Stimulated activated CD8-positive, alpha-beta memory T cell treated with anti-CD3 and anti-CD28 coated beads, Interleukin-7, amount 100 ng/mL, for 48 hours (primary cell): Measurements from ENCODE around the gene PAX3.

Experiments
- DNase-seq, 2 donors: peaks; one replicate each; pipeline ENCODE4 v3.0.0-alpha.2; 2020; ENCODE audit warnings: low read depth in 1 of 2; ENCODE audit errors: extremely low read depth in 1 of 2

PAX3 gene

GRCh38 chr2:222298311-222299150, at the start of gene PAX3:
Gene PAX3, minus strand, starts transcription at chr2:222298998. Its CDS starts 383 bp downstream, at chr2:222298615.
- DNase-seq: no peak

- DNase-seq: no peak
Observed at GRCh38 chr2:222341331-222341730, 42.5 kb upstream of the PAX3 start.

DNA sequence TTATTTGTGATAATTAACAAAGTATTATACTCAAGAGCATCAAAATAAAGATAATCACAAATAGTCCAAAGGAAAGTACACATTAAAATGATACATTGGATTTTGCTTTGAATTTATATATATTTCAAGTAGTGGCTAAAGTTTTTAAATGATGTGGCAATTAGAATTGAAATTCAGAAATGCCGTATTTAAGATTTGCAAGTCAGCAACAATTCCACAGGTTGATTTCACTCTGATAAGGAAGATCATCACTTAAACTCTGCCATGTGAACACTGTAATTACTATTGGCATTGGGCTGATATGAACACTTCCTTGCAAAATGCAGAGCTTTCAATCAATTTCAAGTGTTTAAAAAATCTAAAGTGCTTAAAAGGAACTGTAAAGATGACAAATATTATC, 39.6 kb upstream of the PAX3 start:
- no peak for DNase-seq

- DNase-seq: no peak
Observed at GRCh38 chr2:222336931-222337330, 38.1 kb upstream of the PAX3 start.

- no peak for DNase-seq
Observed at GRCh38 chr2:222336442-222336841, 37.6 kb upstream of the PAX3 start.

GRCh38 chr2:222334914-222335313, 36.1 kb upstream of the PAX3 start:
- DNase-seq: no peak

- DNase-seq: no peak
Observed at GRCh38 chr2:222333397-222333796, 34.6 kb upstream of the PAX3 start.

- no peak for DNase-seq
Observed at GRCh38 chr2:222332116-222332515, 33.3 kb upstream of the PAX3 start.

DNA sequence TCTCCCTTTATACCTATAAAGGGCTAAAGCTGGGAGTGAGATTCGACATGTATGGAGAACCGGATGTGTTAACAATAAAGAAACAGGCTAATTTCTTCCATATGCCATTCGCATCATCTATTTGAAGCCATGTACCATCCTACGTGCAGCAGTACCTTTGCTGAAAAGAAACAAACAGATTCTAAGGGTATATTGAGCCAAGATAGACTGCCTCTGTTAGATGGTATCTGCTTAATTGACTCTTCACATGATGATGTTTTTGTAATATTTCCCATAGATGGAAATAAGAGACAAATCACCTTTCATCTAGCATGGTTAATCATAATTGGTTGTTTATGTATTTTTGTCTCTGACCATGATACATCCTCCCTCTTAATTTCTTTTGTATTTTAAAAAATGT, 32.1 kb upstream of the PAX3 start:
- no peak for DNase-seq

DNA sequence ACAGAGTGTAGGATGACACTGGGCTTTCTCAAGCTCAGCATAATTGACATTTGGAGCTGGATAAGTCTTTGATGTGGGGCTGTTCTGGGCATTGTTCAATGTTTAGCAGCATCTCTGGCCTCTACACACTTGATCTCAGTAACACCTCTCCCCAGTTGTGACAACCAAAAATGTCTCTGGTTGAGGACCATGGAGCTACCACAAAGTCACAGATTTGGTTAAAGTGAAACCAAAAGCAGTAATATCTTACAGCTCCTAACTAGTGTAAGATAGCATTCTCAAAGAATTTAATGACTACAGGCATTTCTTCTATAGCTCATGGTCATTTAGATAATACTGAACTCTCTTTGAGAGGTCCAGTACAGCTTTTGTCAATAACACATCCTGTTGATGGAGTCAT, 23.4 kb upstream of the PAX3 start:
- no peak for DNase-seq

DNA sequence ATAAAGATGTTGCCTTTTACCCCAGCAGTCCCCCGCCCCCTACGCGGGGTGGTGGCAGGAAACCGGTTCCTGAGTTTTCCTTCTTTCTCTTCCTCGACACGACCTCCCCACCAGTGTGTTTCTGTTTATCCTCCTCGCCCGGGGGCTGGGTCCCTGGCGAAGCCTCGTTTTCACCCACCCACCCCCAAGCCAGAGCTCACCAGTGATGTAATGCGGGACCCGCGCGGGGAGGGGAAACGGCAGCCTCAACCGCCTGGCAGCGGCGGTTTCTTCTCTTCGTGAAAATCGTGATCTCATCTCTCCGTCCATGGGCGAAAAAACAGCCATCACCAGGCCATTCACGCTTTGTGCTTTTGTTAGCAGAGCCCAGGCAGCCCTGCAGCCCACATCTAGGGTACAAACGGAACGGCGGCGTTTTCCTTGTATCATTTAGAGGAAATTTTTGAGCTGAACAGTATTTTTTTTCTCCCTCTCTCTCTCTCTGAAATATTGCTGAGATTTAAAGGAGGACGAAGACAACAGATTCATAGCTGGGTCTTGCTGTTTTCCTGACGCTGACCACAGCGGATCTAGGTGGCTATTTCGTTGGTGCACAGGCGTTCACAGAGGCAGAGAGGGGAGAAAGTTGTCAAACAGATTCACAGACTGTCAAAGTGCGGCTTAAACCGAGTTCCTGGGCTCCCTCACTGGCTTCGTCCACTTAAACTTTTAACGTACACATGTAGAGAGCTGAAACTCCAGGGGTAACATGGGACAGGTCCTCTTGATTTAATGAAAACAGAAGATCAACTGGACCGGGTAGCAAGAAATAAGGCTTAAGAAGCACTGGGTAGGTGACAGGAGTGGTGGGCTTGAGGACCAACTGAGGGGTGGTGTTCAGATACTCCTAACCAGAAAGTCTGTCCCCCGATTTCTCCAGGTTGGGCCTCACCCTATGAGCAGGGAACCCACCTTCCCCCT, 21.9 kb upstream of the PAX3 start:
- no peak for DNase-seq

GRCh38 chr2:222319586-222320435, 21.0 kb upstream of the PAX3 start:
- DNase-seq: no peak

GRCh38 chr2:222318712-222319585, 20.2 kb upstream of the PAX3 start:
- no peak for DNase-seq

DNA sequence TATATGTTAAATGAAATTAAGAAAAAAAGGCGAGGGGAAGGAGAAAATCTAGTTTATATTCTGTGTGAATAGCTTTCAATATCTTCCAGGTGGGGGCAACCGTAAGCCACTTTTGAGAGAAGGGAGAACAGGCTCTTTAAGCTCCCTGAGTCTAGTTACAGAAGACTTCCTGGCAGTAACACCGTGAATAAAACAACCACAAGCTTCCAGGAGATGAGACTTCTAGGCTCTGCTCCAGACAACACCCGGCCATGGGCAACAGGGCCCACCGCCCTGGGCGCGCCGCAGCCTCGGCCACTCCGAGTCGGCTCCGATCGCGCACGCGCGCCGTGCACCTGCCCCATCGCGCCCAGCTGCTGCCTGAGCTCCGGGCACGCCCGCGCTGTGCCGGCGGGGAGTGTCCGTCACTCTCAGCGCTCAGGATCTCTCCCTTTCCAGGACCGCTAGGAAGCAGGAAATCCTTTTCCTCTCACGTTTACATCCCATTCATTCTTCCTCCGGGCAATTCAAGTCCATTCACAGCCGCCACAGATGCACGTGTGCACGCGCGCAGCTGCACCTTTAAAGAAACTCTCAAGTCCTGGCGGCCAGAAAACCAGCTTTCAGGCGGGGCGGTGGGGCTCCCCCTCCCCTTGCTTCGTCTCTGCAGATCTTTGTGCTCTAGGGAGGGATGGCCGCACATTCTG, 19.4 kb upstream of the PAX3 start:
- no peak for DNase-seq

GRCh38 chr2:222315443-222316121, 16.8 kb upstream of the PAX3 start:
- no peak for DNase-seq

DNA sequence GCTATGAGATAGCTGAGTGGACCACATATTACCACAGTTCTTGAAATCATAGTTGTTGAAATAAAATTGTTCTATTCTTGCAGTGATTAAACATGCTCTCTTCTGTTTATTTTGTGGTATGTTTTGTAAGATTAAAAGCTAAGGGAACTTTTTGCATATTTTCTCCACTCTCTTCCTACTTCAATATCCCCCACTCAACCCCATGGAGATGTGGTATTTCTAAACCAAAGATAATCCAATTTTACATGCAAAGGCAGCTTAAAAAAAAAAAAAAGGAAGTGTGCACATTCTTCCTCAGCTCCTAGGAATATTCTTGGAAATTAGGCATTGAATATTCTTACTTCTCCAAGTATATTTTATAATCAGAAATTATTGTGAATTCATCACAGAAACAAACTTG, 15.0 kb upstream of the PAX3 start:
- DNase-seq: no peak

- no peak for DNase-seq
Observed at GRCh38 chr2:222311978-222312738, 13.4 kb upstream of the PAX3 start.
